HG03354 (cell line): Measurements from ENCODE around the gene TCP1.

ENCODE experiments used
- ATAC-seq: cut with Tn5 transposase; IDR thresholded peaks from one replicate; pipeline ENCODE4 v1.9.1; 2021; ENCODE audit warnings: mild to moderate bottlenecking; ENCODE audit not compliant: unreplicated experiment, poor library complexity, severe bottlenecking

Gene TCP1

GRCh38 chr6:159788276-159788675 lies 1.1 kb downstream of the TCP1 start:
- no peak for ATAC-seq

DNA sequence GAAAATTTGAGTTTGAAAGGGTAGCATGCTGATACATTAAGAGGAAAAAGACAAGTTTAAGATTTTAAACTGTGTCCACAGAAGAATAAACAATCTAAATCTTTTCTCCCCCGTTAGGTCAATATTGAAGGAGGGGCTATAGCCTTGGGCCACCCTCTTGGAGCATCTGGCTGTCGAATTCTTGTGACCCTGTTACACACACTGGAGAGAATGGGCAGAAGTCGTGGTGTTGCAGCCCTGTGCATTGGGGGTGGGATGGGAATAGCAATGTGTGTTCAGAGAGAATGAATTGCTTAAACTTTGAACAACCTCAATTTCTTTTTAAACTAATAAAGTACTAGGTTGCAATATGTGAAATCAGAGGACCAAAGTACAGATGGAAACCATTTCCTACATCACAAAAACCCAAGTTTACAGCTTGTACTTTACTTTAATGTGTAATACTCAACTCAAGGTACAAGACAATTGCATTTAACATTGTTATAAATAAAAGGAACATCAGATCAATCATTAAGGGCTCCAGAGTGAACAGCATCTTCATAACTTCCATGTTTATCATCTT lies 10.8 kb downstream of the TCP1 start:
- ATAC-seq: no peak

- no peak for ATAC-seq
These were observed 11.3 kb downstream of the TCP1 start for GRCh38 chr6:159778131-159778530.

GRCh38 chr6:159777240-159777904 lies 12.0 kb downstream of the TCP1 start:
- no peak for ATAC-seq

GRCh38 chr6:159772196-159772595 lies 17.2 kb downstream of the TCP1 start:
- ATAC-seq: no peak

GRCh38 chr6:159769470-159769869 lies 19.9 kb downstream of the TCP1 start:
- no peak for ATAC-seq

DNA sequence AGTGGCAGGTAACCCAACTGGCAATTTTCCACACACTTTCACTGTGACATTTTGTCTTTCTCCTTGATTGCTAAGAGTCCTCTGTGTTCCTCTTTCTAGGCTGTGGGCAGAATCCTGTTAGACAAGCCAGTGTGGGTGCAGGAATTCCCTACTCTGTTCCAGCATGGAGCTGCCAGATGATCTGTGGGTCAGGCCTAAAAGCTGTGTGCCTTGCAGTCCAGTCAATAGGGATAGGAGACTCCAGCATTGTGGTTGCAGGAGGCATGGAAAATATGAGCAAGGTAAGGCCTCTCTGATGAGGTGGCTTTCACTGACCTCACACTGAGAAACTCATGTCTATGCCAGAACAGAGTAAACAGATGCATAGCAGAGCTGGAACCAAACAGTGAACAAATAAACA lies 22.5 kb downstream of the TCP1 start:
- no peak for ATAC-seq

- peak; percentile 10 for ATAC-seq
These were observed 26.6 kb downstream of the TCP1 start for GRCh38 chr6:159762681-159763293.

- ATAC-seq: peak; percentile 98
These were observed 27.3 kb downstream of the TCP1 start, which contains the start of gene ACAT2 for GRCh38 chr6:159761873-159762680. TSS of gene ACAT2 (plus strand) at chr6:159762045. CDS start at chr6:159762088, 43 bp downstream.

DNA sequence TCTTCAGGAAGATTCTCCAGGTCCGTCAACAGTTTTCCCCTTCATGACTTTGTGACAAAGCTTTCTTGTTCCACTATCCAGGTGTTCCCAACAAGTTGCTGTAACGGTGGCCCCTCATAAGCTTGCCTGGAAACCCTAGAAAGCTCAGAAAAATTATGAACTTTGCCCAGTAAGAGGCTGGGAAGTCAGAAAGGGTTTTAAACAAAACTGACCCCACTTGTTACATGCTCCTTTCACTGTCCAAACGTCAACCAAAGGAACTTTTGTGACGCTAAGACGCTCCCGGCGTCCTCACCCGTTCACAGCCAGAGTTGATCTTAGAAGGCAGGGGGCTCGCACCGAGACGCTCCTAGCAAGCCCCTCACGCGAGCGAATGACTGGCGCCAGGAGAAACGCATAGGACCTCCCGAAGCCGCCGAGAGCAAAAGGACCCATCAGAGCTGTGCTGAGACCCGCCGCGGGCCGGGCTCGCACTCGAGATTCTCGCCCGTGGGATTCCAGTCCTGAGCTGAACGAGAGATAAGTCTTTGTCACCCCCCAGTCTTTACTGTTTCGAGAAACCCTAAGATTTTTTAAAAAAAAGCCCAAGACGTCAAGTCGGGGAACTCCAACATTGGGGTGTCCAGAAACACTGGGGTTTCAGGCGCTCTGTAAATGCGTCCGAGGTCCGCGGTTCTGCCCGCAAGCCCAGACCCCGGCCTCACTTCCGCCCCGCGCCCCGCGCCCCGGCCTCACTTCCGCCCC lies 28.1 kb downstream of the TCP1 start:
- no peak for ATAC-seq

- no peak for ATAC-seq
These were observed 28.8 kb downstream of the TCP1 start for GRCh38 chr6:159760602-159761057.

DNA sequence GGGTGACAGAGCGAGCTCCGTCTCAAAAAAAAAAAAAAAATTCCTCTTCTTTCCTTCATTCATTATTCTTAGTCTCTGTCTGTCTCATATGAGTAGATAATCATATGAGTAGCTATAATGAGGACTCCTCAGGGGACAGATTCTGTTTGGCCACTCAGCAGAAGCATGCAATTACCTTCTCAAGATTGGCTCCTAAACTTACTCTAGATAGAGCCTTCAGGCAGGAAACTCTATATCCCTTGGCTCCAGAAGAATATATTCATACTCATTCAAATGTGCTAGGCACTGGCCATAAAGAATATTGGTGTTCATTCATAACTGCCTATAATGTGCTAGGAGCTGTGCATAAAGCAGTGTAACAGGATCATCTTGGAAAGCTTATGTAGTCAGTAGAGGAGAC lies 29.8 kb downstream of the TCP1 start:
- no peak for ATAC-seq

- no peak for ATAC-seq
These were observed 31.1 kb downstream of the TCP1 start for GRCh38 chr6:159758031-159759001.

DNA sequence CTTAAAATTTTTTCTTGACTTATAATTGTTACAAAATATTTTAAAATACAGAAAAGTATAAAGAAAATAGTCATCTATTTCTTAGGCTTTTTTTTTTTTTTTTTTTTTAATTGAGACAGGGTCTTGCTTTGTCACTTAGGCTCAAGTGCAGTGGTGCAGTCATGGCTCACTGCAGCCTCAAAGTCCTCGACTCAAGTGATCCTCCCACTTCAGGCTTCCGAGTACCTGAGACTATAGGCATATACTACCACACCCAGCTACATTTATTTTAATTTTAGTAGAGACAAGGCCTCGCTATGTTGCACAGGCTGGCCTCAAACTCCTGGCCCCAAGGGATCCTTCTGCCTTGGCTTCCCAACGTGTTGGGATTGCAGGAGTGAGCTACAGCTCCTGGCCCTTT lies 32.9 kb downstream of the TCP1 start:
- no peak for ATAC-seq

DNA sequence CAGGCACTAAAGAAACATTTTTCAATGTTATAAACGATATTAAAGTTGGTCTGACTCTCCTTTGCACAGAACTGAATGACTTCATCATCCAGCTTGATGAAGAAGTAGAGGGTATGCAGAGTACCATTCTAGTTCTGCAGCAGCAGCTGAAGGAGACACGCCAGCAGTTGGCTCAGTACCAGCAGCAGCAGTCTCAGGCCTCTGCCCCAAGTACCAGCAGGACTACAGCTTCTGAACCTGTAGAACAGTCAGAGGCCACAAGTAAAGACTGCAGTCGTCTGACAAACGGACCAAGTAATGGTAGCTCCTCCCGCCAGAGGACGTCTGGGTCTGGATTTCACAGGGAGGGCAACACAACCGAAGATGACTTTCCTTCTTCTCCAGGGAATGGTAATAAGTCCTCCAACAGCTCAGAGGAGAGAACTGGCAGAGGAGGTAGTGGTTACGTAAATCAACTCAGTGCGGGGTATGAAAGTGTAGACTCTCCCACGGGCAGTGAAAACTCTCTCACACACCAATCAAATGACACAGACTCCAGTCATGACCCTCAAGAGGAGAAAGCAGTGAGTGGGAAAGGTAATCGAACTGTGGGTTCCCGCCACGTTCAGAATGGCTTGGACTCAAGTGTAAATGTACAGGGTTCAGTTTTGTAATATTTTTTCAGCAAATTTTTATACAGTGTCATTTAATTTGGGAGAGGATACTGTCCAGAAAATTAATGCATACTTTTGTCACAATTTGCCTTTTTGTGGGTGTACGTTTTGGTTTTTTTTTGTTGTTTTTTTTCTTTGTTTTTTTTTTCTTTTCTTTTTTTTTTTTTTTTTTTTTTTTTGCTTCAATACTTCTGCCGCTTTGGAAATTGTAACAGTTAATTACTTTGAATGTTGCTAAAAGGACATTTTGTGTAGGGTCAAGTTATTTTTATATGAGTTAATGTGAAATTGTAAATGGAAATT lies 34.2 kb downstream of the TCP1 start:
- ATAC-seq: no peak

DNA sequence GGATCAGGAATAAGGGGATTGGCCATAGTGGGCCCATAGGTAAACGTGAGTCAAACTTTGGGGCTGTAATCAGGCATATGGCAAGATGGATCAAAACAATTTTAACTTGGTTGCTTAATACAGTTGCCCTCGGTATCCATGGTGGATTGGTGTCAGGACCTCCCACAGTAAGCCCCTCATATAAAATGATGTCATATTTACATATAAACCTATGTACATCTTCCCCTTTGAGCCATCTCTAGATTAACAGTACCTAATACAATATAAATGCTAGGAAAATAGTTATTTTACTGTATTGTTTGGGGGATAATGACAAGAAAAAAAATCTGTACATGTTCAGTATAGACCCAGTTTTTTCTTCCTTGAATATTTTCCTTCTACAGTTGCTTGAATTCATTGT lies 35.0 kb downstream of the TCP1 start:
- no peak for ATAC-seq

GRCh38 chr6:159753081-159753872 lies 36.1 kb downstream of the TCP1 start:
- no peak for ATAC-seq
